ENCODE measurements around the gene RAB26.

RAB26 gene

GRCh38 chr16:2145843-2146242, 2.6 kb upstream of the RAB26 start:
- DNase-seq = no peak

- no peak for DNase-seq
Measured at GRCh38 chr16:2147378-2147777, 1.0 kb upstream of the RAB26 start.

- DNase-seq = no peak
Measured at GRCh38 chr16:2148714-2149629, 547 bp downstream of the RAB26 start.

GRCh38 chr16:2149630-2150417, 1.4 kb downstream of the RAB26 start:
- DNase-seq = no peak

GRCh38 chr16:2150418-2151187, 2.2 kb downstream of the RAB26 start:
- no peak for DNase-seq

- DNase-seq = no peak
Measured at GRCh38 chr16:2151188-2152091, 3.0 kb downstream of the RAB26 start.

- DNase-seq = no peak
Measured at GRCh38 chr16:2152695-2153506, 4.5 kb downstream of the RAB26 start.

- DNase-seq = no peak
Measured at GRCh38 chr16:2154533-2155090, 6.2 kb downstream of the RAB26 start.

GRCh38 chr16:2155091-2155950, 6.9 kb downstream of the RAB26 start, which contains the start of gene TRAF7:
Gene TRAF7, plus strand, starts transcription at chr16:2155782. Its CDS starts 8,139 bp downstream, at chr16:2163921.
- DNase-seq = peak; percentile 98

- DNase-seq = no peak
Measured at GRCh38 chr16:2155977-2156848, 7.8 kb downstream of the RAB26 start.

GRCh38 chr16:2156849-2157224, 8.4 kb downstream of the RAB26 start:
- DNase-seq = no peak

GRCh38 chr16:2157480-2158261, 9.2 kb downstream of the RAB26 start:
- no peak for DNase-seq

- DNase-seq = no peak
Measured at GRCh38 chr16:2158262-2158638, 9.8 kb downstream of the RAB26 start.

GRCh38 chr16:2159175-2159838, 10.9 kb downstream of the RAB26 start:
- no peak for DNase-seq

GRCh38 chr16:2160915-2161551, 12.6 kb downstream of the RAB26 start:
- DNase-seq = no peak

GRCh38 chr16:2161911-2162310, 13.5 kb downstream of the RAB26 start:
- DNase-seq = no peak

- no peak for DNase-seq
Measured at GRCh38 chr16:2162676-2163118, 14.3 kb downstream of the RAB26 start.
